GM12878 (cell line): Measurements from ENCODE around the gene CASP8AP2. TPM values are rescaled to one million over a fixed set of nuclear protein-coding genes. Genes with fewer than 3 reads are reported as not detected.

ENCODE experiments used
- BRCA1 ChIP-seq: IDR thresholded peaks from 2 replicates; pipeline ENCODE4 v1.6.1; 2011; ENCODE audit warnings: low read depth, low read length, improper control_type of control experiment
- CBX3 ChIP-seq: fragments of 200-600 bp; sonication (generic); IDR thresholded peaks from 2 replicates; pipeline ENCODE4 v1.6.1; 2016; ENCODE audit warnings: low read depth, borderline replicate concordance
- MTA2 ChIP-seq: fragments of 450-650 bp; IDR thresholded peaks from 2 replicates; pipeline ENCODE4 v1.6.1; 2016; ENCODE audit warnings: low read depth, mild to moderate bottlenecking, moderate library complexity
- MYC ChIP-seq: IDR thresholded peaks from 2 replicates; pipeline ENCODE4 v1.6.1; 2011; ENCODE audit warnings: mild to moderate bottlenecking, low read length, moderate library complexity, inconsistent platforms; ENCODE audit not compliant: insufficient read depth, insufficient replicate concordance, insufficient read length, severe bottlenecking
- NBN ChIP-seq: fragments of 450-650 bp; IDR thresholded peaks from 2 replicates; pipeline ENCODE4 v1.6.1; 2016
- RAD51 ChIP-seq: fragments of 450-650 bp; IDR thresholded peaks from 2 replicates; pipeline ENCODE4 v1.6.1; 2016; ENCODE audit warnings: moderate library complexity, mild to moderate bottlenecking, inconsistent platforms
- RUNX3 ChIP-seq: IDR thresholded peaks from 2 replicates; pipeline ENCODE4 v1.6.1; 2012; ENCODE audit warnings: low read length, inconsistent platforms
- SMARCA5 ChIP-seq: fragments of 450-650 bp; IDR thresholded peaks from 2 replicates; pipeline ENCODE4 v1.6.1; 2017; ENCODE audit warnings: mild to moderate bottlenecking
- polyA plus RNA-seq, 11 experiments: library from polyadenylated mRNA; depleted of rRNA in 4 of 11; unstranded in 6 of 11; stranded (reverse) in 5 of 11; fragments of >200 nt; fragmentation: Nextera tagmentation in 4 of 11; fragmentation: Illumina TruSeq in 1 of 11; extraction: Ambion mirVana in 4 of 11; extraction: Trizol in 1 of 11; gene quantifications; 1 replicate in 1 of 11; 2 replicates in 10 of 11; pipeline versions ENCODE4 v1.2.1 to v1.2.3, GENCODE V29; 2011 to 2016; ENCODE audit warnings: inconsistent platforms in 2 of 11, missing spikeins in 2 of 11, low read depth in 1 of 11
- total RNA-seq, 4 experiments: library from RNA; depleted of rRNA in 3 of 4; stranded (reverse); fragments of >200 nt in 3 of 4; fragmentation: Illumina TruSeq in 1 of 4; extraction: Trizol in 1 of 4; gene quantifications; 2 replicates each; pipeline versions ENCODE4 v1.2.1 to v1.2.3, GENCODE V29; 2013 to 2021
- TF ChIP-seq, protein P1 (sequence below): fragments of 450-650 bp; IDR thresholded peaks from 2 replicates; pipeline ENCODE4 v1.6.1; 2018; ENCODE audit warnings: mild to moderate bottlenecking, low read depth, moderate library complexity; ENCODE audit not compliant: partially characterized antibody
- TF ChIP-seq, protein P2 (sequence below): IDR thresholded peaks from 2 replicates; pipeline ENCODE4 v1.6.1; 2012; ENCODE audit warnings: mild to moderate bottlenecking, low read depth, low read length
- TF ChIP-seq, protein P3 (sequence below): fragments of 450-650 bp; IDR thresholded peaks from 2 replicates; pipeline ENCODE4 v1.6.1; 2016; ENCODE audit warnings: mild to moderate bottlenecking

CASP8AP2 gene
- total and polyA plus RNA-seq, 10 of the 15 experiments (the other 5 are each of a cell fraction or from before 2014, with no cell fraction given) = 11.1 to 28.7 (median 17.1) TPM

DNA sequence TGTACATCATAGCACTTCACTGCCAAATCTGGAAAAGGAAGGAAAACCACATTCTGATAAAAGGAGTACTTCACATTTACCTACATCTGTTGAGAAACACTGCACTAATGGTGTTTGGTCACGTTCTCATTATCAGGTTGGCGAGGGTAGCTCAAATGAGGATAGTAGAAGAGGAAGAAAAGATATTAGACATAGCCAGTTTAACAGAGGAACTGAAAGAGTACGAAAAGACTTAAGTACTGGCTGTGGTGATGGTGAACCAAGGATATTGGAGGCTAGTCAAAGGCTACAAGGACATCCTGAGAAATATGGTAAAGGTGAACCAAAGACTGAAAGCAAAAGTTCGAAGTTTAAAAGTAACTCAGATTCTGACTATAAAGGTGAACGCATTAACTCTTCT, 32.6 kb downstream of the CASP8AP2 start (continued):
- TF ChIP-seq, protein P1, sequence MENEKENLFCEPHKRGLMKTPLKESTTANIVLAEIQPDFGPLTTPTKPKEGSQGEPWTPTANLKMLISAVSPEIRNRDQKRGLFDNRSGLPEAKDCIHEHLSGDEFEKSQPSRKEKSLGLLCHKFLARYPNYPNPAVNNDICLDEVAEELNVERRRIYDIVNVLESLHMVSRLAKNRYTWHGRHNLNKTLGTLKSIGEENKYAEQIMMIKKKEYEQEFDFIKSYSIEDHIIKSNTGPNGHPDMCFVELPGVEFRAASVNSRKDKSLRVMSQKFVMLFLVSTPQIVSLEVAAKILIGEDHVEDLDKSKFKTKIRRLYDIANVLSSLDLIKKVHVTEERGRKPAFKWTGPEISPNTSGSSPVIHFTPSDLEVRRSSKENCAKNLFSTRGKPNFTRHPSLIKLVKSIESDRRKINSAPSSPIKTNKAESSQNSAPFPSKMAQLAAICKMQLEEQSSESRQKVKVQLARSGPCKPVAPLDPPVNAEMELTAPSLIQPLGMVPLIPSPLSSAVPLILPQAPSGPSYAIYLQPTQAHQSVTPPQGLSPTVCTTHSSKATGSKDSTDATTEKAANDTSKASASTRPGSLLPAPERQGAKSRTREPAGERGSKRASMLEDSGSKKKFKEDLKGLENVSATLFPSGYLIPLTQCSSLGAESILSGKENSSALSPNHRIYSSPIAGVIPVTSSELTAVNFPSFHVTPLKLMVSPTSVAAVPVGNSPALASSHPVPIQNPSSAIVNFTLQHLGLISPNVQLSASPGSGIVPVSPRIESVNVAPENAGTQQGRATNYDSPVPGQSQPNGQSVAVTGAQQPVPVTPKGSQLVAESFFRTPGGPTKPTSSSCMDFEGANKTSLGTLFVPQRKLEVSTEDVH = no peak
- TF ChIP-seq, protein P2, sequence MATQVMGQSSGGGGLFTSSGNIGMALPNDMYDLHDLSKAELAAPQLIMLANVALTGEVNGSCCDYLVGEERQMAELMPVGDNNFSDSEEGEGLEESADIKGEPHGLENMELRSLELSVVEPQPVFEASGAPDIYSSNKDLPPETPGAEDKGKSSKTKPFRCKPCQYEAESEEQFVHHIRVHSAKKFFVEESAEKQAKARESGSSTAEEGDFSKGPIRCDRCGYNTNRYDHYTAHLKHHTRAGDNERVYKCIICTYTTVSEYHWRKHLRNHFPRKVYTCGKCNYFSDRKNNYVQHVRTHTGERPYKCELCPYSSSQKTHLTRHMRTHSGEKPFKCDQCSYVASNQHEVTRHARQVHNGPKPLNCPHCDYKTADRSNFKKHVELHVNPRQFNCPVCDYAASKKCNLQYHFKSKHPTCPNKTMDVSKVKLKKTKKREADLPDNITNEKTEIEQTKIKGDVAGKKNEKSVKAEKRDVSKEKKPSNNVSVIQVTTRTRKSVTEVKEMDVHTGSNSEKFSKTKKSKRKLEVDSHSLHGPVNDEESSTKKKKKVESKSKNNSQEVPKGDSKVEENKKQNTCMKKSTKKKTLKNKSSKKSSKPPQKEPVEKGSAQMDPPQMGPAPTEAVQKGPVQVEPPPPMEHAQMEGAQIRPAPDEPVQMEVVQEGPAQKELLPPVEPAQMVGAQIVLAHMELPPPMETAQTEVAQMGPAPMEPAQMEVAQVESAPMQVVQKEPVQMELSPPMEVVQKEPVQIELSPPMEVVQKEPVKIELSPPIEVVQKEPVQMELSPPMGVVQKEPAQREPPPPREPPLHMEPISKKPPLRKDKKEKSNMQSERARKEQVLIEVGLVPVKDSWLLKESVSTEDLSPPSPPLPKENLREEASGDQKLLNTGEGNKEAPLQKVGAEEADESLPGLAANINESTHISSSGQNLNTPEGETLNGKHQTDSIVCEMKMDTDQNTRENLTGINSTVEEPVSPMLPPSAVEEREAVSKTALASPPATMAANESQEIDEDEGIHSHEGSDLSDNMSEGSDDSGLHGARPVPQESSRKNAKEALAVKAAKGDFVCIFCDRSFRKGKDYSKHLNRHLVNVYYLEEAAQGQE = no peak
- TF ChIP-seq BRCA1 (no peak), SMARCA5 (no peak), MYC (no peak), MTA2 (peak; percentile 59; the same call in 1 of the 2 replicates), RAD51 (no peak), NBN (0 out of 2 replicates have a peak, but pooled peaks have one; percentile 36), RUNX3 (0 out of 2 replicates have a peak, but pooled peaks have one; percentile 30), CBX3 (no peak)
- TF ChIP-seq, protein P3, sequence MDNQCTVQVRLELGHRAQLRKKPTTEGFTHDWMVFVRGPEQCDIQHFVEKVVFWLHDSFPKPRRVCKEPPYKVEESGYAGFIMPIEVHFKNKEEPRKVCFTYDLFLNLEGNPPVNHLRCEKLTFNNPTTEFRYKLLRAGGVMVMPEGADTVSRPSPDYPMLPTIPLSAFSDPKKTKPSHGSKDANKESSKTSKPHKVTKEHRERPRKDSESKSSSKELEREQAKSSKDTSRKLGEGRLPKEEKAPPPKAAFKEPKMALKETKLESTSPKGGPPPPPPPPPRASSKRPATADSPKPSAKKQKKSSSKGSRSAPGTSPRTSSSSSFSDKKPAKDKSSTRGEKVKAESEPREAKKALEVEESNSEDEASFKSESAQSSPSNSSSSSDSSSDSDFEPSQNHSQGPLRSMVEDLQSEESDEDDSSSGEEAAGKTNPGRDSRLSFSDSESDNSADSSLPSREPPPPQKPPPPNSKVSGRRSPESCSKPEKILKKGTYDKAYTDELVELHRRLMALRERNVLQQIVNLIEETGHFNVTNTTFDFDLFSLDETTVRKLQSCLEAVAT = 0 out of 2 replicates have a peak, but pooled peaks have one; percentile 9
